GM21528 (cell line): ENCODE results near the gene TMEM163.
"Not testable (repeated sequence)": the region's sequence is repeated elsewhere in the genome, so short reads cannot be mapped to it uniquely, and the experiment has no call there.

Experiments
- ATAC-seq: cut with Tn5 transposase; IDR thresholded peaks from one replicate; pipeline ENCODE4 v1.9.1; 2021; ENCODE audit warnings: mild to moderate bottlenecking, moderate library complexity; ENCODE audit not compliant: unreplicated experiment, low FRiP score

Gene TMEM163

GRCh38 chr2:134718817-134719814 is at the start of gene TMEM163:
TMEM163 (minus strand) TSS chr2:134719000.
- no peak for ATAC-seq

- ATAC-seq: no peak
Observed at GRCh38 chr2:134766583-134766982, 47.8 kb upstream of the TMEM163 start.

DNA sequence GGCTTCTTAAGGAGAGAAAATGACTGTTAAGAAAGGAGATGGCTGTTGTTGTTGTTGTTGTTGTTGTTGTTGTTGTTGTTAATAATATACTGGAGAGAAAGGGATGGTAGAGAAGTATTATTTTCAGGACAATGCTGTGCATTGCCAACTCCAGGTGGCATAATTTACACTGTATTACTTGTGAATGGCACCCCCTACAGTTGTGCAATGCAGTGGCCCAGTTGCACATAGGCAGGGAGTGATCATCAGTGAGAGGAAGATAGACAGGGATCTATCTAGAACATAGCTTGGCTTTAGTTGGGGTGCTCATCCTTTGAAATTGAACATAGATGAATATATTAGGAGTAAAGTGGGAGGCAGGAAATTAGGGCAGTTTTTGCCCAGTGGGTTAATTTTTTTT is 47.2 kb upstream of the TMEM163 start:
- ATAC-seq: no peak

DNA sequence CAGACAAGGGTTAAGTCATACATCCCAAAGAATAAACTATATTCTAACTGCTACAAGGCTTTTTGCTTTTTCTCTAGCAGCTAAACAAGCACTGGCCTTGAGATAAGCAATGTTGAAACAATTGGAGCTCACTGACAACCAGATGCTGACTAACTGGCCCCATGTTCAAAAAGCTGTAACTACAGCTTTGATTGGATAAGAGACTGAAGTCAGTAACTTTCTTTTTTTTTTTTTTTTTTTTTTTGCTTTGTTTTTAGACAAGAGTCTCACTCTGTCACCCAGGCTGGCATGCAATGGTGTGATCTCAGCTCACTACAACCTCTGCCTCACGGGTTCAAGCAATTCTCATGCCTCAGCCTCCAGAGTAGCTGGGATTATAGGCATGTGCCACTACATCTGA is 45.4 kb upstream of the TMEM163 start:
- ATAC-seq: no peak

DNA sequence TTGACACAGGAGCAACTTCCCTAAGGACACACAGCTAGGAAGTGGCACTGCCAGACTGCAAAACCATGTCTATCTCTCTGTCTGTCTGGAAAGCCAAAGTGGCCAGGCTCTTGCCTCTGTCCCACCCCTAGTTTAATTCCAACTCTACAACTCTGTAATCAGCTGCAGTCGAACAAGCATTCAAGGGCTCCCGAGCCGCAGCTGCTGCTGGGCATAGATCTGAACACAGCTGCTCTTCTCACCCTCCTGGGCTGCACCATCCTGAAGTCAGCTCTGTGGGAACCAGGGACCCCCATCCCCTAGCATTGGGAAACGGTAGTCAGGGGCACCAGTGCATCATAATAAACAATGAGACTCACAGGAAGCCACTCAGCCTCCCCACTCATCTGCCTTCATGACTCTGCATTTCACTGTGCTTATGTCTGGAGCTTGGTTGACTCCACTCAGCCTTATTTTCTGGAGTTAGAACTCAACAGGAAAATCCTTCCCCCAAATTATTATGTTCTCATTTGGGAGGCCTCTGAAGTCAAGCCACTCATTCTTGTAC is 44.4 kb upstream of the TMEM163 start:
- ATAC-seq: no peak

GRCh38 chr2:134762508-134762907 is 43.7 kb upstream of the TMEM163 start:
- ATAC-seq: no peak

- ATAC-seq: no peak
Observed at GRCh38 chr2:134760385-134760784, 41.6 kb upstream of the TMEM163 start.

- ATAC-seq: peak; percentile 97
Observed at GRCh38 chr2:134758633-134759032, 39.8 kb upstream of the TMEM163 start.

DNA sequence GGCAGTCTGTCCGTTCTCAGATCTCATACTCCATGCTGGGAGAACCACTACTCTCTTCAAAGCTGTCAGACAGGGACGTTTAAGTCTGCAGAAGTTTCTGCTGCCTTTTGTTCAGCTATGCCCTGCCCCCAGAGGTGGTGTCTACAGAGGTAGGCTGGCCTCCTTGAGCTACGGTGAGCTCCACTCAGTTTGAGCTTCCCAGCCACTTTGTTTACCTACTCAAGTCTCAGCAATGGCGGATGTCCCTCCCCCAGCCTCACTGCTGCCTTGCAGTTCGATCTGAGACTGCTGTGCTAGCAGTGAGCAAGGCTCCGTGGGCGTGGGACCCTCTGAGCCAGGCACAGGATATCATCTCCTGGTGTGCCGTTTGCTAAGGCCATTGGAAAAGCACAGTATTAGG is 33.2 kb upstream of the TMEM163 start:
- not testable (repeated sequence) for ATAC-seq

DNA sequence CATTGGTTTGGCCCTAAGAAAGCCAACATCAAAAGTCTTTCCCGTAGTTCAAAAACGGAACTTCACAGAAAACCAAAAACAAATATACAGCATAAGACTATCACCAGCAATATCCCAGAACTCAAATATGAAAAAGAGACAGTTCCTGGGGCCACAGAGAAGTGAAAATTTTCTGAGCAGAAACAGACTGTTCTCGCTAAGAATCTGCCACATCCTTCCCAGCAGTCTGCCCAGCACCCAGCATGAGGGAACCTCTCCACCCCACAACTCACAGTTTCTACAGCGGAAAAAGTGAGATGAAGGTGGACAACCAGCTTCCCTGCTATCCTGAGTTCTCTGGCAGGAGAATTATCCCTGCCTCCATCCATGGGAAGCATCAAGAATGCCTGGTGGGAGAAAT is 26.7 kb upstream of the TMEM163 start:
- no peak for ATAC-seq

DNA sequence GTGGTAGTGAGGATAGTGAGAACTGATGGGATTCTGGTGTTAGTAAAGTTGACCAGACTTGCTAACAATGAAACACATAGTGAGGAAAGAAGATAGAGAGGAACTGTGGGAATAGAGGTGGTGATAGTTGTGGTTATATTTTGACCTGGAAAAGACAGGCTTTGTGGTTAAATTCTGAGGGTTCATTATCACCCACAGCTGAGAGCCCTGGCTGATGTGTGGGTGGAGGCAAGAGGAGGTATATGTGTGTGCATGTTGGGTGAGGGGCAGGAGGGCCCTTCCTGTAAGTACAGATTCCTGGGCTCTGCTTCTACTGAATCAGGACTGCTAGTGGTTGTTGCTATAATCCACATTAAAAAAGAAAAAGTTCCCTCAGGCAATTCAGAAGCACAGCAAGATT is 26.2 kb upstream of the TMEM163 start:
- no peak for ATAC-seq

- peak; percentile 94 for ATAC-seq
Observed at GRCh38 chr2:134739879-134740301, 21.1 kb upstream of the TMEM163 start.

- ATAC-seq: peak; percentile 19
Observed at GRCh38 chr2:134739236-134739878, 20.6 kb upstream of the TMEM163 start.

DNA sequence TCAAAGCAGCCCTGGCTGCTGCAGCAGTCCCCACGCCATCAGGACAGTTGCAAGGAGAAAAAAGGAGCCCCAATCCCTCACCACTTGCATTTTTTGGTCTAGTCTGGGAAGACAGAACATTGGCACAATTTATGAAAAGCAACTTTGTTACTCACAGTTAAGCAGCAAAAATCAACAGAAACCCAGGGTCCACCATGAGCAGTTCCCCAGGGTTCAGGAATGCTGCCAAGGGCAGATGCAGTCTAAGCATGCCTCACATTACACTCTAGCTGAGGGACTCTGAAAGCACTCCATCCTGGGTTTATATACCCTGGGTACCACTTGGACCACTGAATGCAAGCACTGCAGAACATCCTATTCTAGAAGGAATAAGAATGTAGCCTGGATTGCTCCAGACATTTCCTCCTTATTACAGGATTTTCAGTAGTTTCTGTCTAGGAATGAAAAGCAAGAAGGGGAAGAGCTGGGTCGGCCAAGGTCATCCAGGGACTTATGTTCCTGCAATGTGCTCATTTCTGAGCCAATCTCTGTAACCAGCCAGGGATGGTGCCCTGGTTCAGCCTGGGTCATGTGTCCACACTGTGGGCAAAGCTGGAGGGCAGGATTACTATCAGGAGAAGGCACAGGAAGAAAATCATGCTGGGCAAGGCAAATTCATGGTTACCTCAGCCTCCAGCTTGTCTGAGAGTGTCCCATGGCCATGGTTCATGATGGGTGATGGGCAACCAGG is 19.5 kb upstream of the TMEM163 start:
- ATAC-seq: no peak

GRCh38 chr2:134737671-134738070 is 18.9 kb upstream of the TMEM163 start:
- no peak for ATAC-seq

- ATAC-seq: no peak
Observed at GRCh38 chr2:134736167-134736880, 17.5 kb upstream of the TMEM163 start.

DNA sequence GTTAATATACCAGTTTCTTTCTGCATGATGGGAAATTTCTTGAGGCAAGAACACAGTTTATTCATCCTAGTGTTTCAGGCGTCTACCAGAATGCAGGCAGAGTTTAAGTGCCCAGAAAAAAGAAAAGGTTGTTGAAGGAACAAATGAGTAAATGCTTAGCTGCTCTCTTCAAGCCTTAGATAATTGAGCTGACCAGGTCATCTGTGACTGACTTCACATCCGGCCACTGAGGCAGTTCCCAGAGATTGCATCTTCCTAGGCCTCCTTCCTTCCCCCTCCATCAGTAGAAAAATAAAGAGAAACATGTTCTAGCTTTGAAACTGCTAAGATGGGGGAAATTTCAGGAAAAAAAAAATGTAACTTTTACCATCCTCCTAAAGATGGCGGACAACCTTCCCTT is 9.4 kb upstream of the TMEM163 start:
- ATAC-seq: no peak

- ATAC-seq: no peak
Observed at GRCh38 chr2:134727385-134727784, 8.6 kb upstream of the TMEM163 start.

DNA sequence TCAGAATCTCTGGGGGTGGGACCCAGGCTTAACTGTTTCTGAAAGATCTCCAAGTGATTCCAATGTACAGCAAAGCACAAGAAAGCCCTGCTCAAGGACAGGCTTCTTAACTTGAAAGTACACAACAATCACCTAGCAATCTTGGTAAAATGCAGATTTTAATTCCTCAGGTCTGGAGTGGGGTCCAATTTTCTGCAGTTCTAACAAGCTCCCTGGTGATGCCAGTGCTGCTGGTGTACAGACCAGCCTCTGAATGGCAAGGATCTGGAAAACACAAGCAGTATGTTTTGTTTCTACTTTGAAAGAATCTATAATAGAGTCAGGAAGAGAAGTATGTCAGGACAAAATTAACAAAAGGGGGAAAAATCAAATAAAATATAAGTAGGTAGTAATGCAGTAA is 7.8 kb upstream of the TMEM163 start:
- no peak for ATAC-seq

GRCh38 chr2:134725876-134726275 is 7.1 kb upstream of the TMEM163 start:
- ATAC-seq: no peak
